ENCODE results near the gene HAS3.

The HAS3 gene

GRCh38 chr16:69114346-69114975 is 9.0 kb downstream of the HAS3 start:
- Histone ChIP-seq H3K9me2 (replicated peaks; ENCODE audit: insufficient read depth, low read length) (no peaks in the 10 kb centered on the region), H4K20me1 (ENCODE audit: low read depth, low read length) (no peaks in the 10 kb centered on the region; the same call in 1 of the 2 replicates), H3K27ac (ENCODE audit: low read depth, low read length) (no peak overlapping the region), H3F3A (ENCODE audit: insufficient read depth) (no peaks in the 10 kb centered on the region), H3K4me2 (ENCODE audit: low read depth, low read length, poor library complexity, severe bottlenecking) (no peak overlapping the region), H2AFZ (ENCODE audit: low read depth, low read length, severe bottlenecking) (no peak overlapping the region), H3K9me3 (ENCODE audit: insufficient read depth, low read length) (no peaks in the 10 kb centered on the region), H3K36me3 (ENCODE audit: low read length) (no peaks in the 10 kb centered on the region), H3K79me2 (ENCODE audit: insufficient read depth, low read length) (no peaks in the 10 kb centered on the region), H3K27me3 (ENCODE audit: low read length) (no peaks in the 10 kb centered on the region), H3K9ac (ENCODE audit: low read length) (no peak overlapping the region), H3K4me3 (ENCODE audit: insufficient read depth, low read length, poor library complexity, severe bottlenecking) (no peak overlapping the region)
- TF ChIP-seq, protein P1, sequence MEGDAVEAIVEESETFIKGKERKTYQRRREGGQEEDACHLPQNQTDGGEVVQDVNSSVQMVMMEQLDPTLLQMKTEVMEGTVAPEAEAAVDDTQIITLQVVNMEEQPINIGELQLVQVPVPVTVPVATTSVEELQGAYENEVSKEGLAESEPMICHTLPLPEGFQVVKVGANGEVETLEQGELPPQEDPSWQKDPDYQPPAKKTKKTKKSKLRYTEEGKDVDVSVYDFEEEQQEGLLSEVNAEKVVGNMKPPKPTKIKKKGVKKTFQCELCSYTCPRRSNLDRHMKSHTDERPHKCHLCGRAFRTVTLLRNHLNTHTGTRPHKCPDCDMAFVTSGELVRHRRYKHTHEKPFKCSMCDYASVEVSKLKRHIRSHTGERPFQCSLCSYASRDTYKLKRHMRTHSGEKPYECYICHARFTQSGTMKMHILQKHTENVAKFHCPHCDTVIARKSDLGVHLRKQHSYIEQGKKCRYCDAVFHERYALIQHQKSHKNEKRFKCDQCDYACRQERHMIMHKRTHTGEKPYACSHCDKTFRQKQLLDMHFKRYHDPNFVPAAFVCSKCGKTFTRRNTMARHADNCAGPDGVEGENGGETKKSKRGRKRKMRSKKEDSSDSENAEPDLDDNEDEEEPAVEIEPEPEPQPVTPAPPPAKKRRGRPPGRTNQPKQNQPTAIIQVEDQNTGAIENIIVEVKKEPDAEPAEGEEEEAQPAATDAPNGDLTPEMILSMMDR (IDR thresholded peaks at IDR 0.05; ENCODE audit: insufficient read depth, low read length, poor library complexity, severe bottlenecking) = no peak
- no peak for TF ChIP-seq EZH2phosphoT487 (conservative IDR thresholded peaks at IDR 0.05; ENCODE audit: low read length)

GRCh38 chr16:69114976-69115355 is 9.5 kb downstream of the HAS3 start:
- Histone ChIP-seq H3K9me2 (replicated peaks; ENCODE audit: insufficient read depth, low read length) (no peaks in the 10 kb centered on the region), H3K27me3 (ENCODE audit: low read length) (no peaks in the 10 kb centered on the region), H3K36me3 (ENCODE audit: low read length) (no peaks in the 10 kb centered on the region), H3K4me3 (ENCODE audit: insufficient read depth, low read length, poor library complexity, severe bottlenecking) (no peak overlapping the region), H3K9me3 (ENCODE audit: insufficient read depth, low read length) (no peaks in the 10 kb centered on the region), H4K20me1 (ENCODE audit: low read depth, low read length) (no peaks in the 10 kb centered on the region; the same call in 1 of the 2 replicates), H3F3A (ENCODE audit: insufficient read depth) (no peaks in the 10 kb centered on the region), H2AFZ (ENCODE audit: low read depth, low read length, severe bottlenecking) (no peak overlapping the region), H3K79me2 (ENCODE audit: insufficient read depth, low read length) (no peaks in the 10 kb centered on the region), H3K27ac (ENCODE audit: low read depth, low read length) (no peak overlapping the region), H3K4me2 (ENCODE audit: low read depth, low read length, poor library complexity, severe bottlenecking) (no peak overlapping the region), H3K9ac (ENCODE audit: low read length) (no peak overlapping the region)
- TF ChIP-seq EZH2phosphoT487 (conservative IDR thresholded peaks at IDR 0.05; ENCODE audit: low read length) = no peak
- TF ChIP-seq, protein P1 (IDR thresholded peaks at IDR 0.05; ENCODE audit: insufficient read depth, low read length, poor library complexity, severe bottlenecking) = no peak

DNA sequence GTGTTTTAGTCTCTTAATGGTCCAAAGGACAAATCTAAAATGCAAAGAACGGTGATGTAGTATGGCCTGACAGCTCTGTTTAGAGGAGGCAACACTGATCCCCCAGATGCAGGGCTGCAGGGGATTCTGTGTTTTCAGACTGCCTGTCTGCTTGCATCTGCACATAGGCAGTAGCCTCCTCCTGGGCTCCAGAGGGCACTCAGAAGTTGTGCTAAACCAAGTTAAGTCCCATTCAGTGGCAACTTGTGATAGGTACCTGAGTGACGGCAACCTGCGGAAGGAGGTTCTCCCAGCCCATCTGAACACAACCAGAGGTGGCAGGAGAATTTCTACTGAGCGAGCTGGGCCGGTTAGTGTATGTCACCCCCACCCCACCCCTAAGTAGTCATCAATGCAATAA is 9.9 kb downstream of the HAS3 start:
- no peaks in the 10 kb centered on the region for H3K27me3 ChIP-seq (ENCODE audit: low read length)
- no peak overlapping the region for H3K4me3 ChIP-seq (ENCODE audit: insufficient read depth, low read length, poor library complexity, severe bottlenecking)
- no peak for TF ChIP-seq EZH2phosphoT487 (conservative IDR thresholded peaks at IDR 0.05; ENCODE audit: low read length)
- TF ChIP-seq, protein P1 (IDR thresholded peaks at IDR 0.05; ENCODE audit: insufficient read depth, low read length, poor library complexity, severe bottlenecking) = no peak
- H3K79me2 ChIP-seq (ENCODE audit: insufficient read depth, low read length) = no peaks in the 10 kb centered on the region
- H3K4me2 ChIP-seq (ENCODE audit: low read depth, low read length, poor library complexity, severe bottlenecking) = no peak overlapping the region
- H3K27ac ChIP-seq (ENCODE audit: low read depth, low read length) = no peak overlapping the region
- no peaks in the 10 kb centered on the region; the same call in 1 of the 2 replicates for H4K20me1 ChIP-seq (ENCODE audit: low read depth, low read length)
- no peak overlapping the region for H2AFZ ChIP-seq (ENCODE audit: low read depth, low read length, severe bottlenecking)
- no peak overlapping the region for H3K9ac ChIP-seq (ENCODE audit: low read length)
- no peaks in the 10 kb centered on the region for H3K36me3 ChIP-seq (ENCODE audit: low read length)
- H3K9me3 ChIP-seq (ENCODE audit: insufficient read depth, low read length) = no peaks in the 10 kb centered on the region
- no peaks in the 10 kb centered on the region for H3F3A ChIP-seq (ENCODE audit: insufficient read depth)
- no peaks in the 10 kb centered on the region for H3K9me2 ChIP-seq (replicated peaks; ENCODE audit: insufficient read depth, low read length)

All from SU-DHL-6 (cell line).